Natural killer cell (primary cell): ENCODE data around the gene ZNF236. TPM values are rescaled to one million over a fixed set of nuclear protein-coding genes. Genes with fewer than 3 reads are reported as not detected.

Experiments
- ATAC-seq, 3 donors: fragments of 150-1000 bp in 2 of 3; fragments of 200-7000 bp in 1 of 3; cut with Tn5 transposase; 1 replicate in 1 of 3; 2 replicates in 2 of 3; pipeline ENCODE4 v1.10.0; 2021; ENCODE audit warnings: mild to moderate bottlenecking in 2 of 3, moderate library complexity in 2 of 3
- DNase-seq, 2 donors: peaks; one replicate each; pipeline versions ENCODE4 v3.0.0 to v3.0.0-alpha.2; 2013 to 2021; ENCODE audit warnings: mixed read lengths in 1 of 2
- H3K27ac ChIP-seq: one replicate; pipeline ENCODE4 v1.5.1; 2013; ENCODE audit warnings: mild to moderate bottlenecking, low read length
- H3K27me3 ChIP-seq: one replicate; pipeline ENCODE4 v1.6.1; 2013; ENCODE audit warnings: low read length; ENCODE audit not compliant: control insufficient read depth, insufficient read depth
- H3K36me3 ChIP-seq: one replicate; pipeline ENCODE4 v1.6.1; 2013; ENCODE audit warnings: low read length; ENCODE audit not compliant: control insufficient read depth, insufficient read depth
- H3K4me1 ChIP-seq: one replicate; pipeline ENCODE4 v1.6.1; 2013; ENCODE audit warnings: low read length; ENCODE audit not compliant: control insufficient read depth, insufficient read depth
- H3K4me3 ChIP-seq: one replicate; pipeline ENCODE4 v1.5.1; 2013; ENCODE audit warnings: low read length
- H3K9me3 ChIP-seq: one replicate; pipeline ENCODE4 v1.6.1; 2013; ENCODE audit warnings: low read length; ENCODE audit not compliant: control insufficient read depth, insufficient read depth
- H3K27ac Mint-ChIP-seq, 2 donors: one replicate each; pipeline ENCODE4 v1.8.0; 2022; ENCODE audit warnings: mild to moderate bottlenecking in 2 of 2, mixed read lengths in 2 of 2, moderate library complexity in 1 of 2
- H3K27me3 Mint-ChIP-seq, 2 donors: one replicate each; pipeline ENCODE4 v1.8.0; 2022; ENCODE audit warnings: low read depth in 2 of 2, mixed read lengths in 2 of 2
- H3K36me3 Mint-ChIP-seq: one replicate; pipeline ENCODE4 v1.8.0; 2022; ENCODE audit warnings: mixed read lengths
- H3K4me1 Mint-ChIP-seq, 2 donors: one replicate each; pipeline ENCODE4 v1.8.0; 2022; ENCODE audit warnings: mixed read lengths in 2 of 2
- H3K4me3 Mint-ChIP-seq: one replicate; pipeline ENCODE4 v1.8.0; 2022; ENCODE audit warnings: mild to moderate bottlenecking, moderate library complexity, mixed read lengths
- H3K9me3 Mint-ChIP-seq, 2 donors: one replicate each; pipeline ENCODE4 v1.8.0; 2022; ENCODE audit warnings: mixed read lengths in 2 of 2
- CTCF ChIP-seq: fragments of 200-600 bp; IDR thresholded peaks from one replicate; pipeline ENCODE4 v1.8.0; 2022; ENCODE audit warnings: antibody characterized with exemption
- WGBS: methylation state at CpG from one replicate; pipeline ENCODE4 v1.1.7; 2013; ENCODE audit warnings: missing lambda C conversion rate; ENCODE audit not compliant: insufficient coverage; 5-methylcytosine and 5-hydroxymethylcytosine counted together
- intact Hi-C: fragments of 100-400 bp; cut with micrococcal nuclease; formaldehyde crosslinking; loops from one replicate; pipeline ENCODE4 v1.14.2; 2022
- total RNA-seq, 4 donors: library from RNA; stranded (reverse); fragments of 120-200 nt in 1 of 4; gene quantifications; one replicate each; pipeline versions ENCODE4 v1.2.3 to v1.2.4, GENCODE V29; 2013 to 2022

ZNF236 gene
- total RNA-seq, 3 donors from 2014 or later (not counting 1 experiment from before 2014, with no cell fraction given) = 35.1 to 42.2 (median 39.7) TPM

GRCh38 chr18:76985951-76986236 lies 163.5 kb downstream of the ZNF236 start:
- ATAC-seq = no peak
- Mint-ChIP-seq H3K27ac (no peak overlapping the region), H3K36me3 (no peaks in the 10 kb centered on the region), H3K4me1 (peaks cover 13 to 17% of the 10 kb centered on the region in 2 donors), H3K4me3 (no peak overlapping the region), H3K27me3 (no peaks in the 10 kb centered on the region), H3K9me3 (no peaks in the 10 kb centered on the region)
- H3K27me3 ChIP-seq = no peaks in the 10 kb centered on the region
- no peak for TF ChIP-seq CTCF
- intact Hi-C loops = no loop called here
- no peaks in the 10 kb centered on the region for H3K9me3 ChIP-seq
- H3K4me1 ChIP-seq = peaks cover 5% of the 10 kb centered on the region
- DNase-seq = no peak
- WGBS = 93% methylated on average over 9 of the region's 9 CpGs
- H3K36me3 ChIP-seq = no peaks in the 10 kb centered on the region
- no peak overlapping the region for H3K27ac ChIP-seq
- H3K4me3 ChIP-seq = no peak overlapping the region

GRCh38 chr18:76986406-76986805 lies 164.0 kb downstream of the ZNF236 start:
- no peaks in the 10 kb centered on the region for H3K9me3 Mint-ChIP-seq
- DNase-seq = no peak

GRCh38 chr18:76988031-76988826 lies 165.9 kb downstream of the ZNF236 start:
- Mint-ChIP-seq H3K4me1 (peaks cover 12 to 18% of the 10 kb centered on the region in 2 donors), H3K4me3 (no peak overlapping the region), H3K9me3 (no peaks in the 10 kb centered on the region), H3K27ac (no peak overlapping the region), H3K27me3 (no peaks in the 10 kb centered on the region), H3K36me3 (no peaks in the 10 kb centered on the region)
- Histone ChIP-seq H3K4me3 (no peak overlapping the region), H3K36me3 (no peaks in the 10 kb centered on the region), H3K4me1 (peaks cover 1% of the 10 kb centered on the region), H3K9me3 (no peaks in the 10 kb centered on the region), H3K27ac (no peak overlapping the region), H3K27me3 (no peaks in the 10 kb centered on the region)
- DNase-seq (no peak), ATAC-seq (no peak)
- TF ChIP-seq CTCF = no peak
- intact Hi-C loops = no loop called here
- WGBS = 85% methylated on average over 27 of the region's 27 CpGs

More at GRCh38 chr18:76986406-76986805, 164.0 kb downstream of the ZNF236 start:
- no peak for ATAC-seq
- no peaks in the 10 kb centered on the region for H3K9me3 ChIP-seq
- 88% methylated on average over 7 of the region's 7 CpGs for WGBS
- no peak overlapping the region for H3K4me3 ChIP-seq
- Mint-ChIP-seq H3K4me1 (peaks cover 15 to 18% of the 10 kb centered on the region in 2 donors), H3K27ac (no peak overlapping the region), H3K27me3 (no peaks in the 10 kb centered on the region), H3K4me3 (no peak overlapping the region), H3K36me3 (no peaks in the 10 kb centered on the region)
- H3K27ac ChIP-seq = no peak overlapping the region
- H3K36me3 ChIP-seq = no peaks in the 10 kb centered on the region
- H3K4me1 ChIP-seq = peaks cover 5% of the 10 kb centered on the region
- no peak for TF ChIP-seq CTCF
- intact Hi-C loops = no loop called here
- H3K27me3 ChIP-seq = no peaks in the 10 kb centered on the region
